ENCODE data around the gene SLC25A43.

Gene SLC25A43

DNA sequence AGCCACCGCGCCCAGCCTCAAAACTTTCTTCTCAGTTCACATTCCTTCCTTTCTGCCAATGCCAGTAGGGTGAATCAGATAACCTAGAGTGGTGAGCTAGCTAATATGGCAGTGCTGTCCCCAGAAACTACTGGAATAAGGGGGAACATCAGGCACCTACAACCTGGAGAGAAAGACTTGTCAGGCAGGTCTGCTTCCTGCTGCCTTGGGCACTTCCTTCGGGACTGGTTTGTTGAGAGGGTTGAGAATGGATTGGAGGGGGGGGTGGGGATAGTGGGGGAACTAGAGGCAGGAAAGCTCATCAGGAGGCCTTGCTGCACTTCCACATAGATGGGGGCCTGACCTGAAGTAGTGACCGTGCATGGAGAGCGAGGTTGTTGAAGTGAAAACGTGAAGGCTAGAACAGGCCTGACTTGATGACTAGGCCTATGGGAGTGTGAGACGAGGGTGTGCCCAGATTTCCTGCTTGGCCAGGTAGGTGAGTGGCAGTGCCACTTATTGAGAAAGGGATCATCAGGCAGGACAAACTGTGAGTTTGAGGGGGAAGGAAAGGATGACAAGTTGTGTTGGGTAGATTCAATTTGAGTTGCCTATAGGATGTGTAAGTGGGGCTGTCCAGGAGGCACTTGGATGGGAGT, 102.5 kb downstream of the SLC25A43 start:
- FAIRE-seq: no peak

GRCh38 chrX:119502727-119503483, 103.8 kb downstream of the SLC25A43 start:
- FAIRE-seq: no peak

DNA sequence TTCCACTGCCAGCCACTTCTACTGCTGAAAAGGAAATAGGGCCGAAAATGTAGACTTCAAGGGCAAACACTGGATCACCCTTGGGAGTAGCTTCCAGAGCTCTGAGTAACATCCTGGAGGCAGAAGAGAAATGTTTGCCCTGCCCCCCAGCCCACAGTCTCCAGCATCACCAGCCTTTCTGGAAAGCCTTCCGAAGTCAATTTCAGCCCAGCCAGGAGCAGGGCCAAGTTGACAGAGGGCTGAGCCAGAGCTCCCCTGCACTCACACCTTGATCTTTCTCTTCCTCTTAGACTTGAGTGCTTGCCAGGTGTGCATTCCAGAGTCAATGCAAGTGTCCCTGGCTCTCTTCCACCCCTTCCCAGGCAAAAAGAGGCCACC, 104.3 kb downstream of the SLC25A43 start:
- no peak for FAIRE-seq
